ENCODE data around the gene SPHK1. TPM values are rescaled to one million over a fixed set of nuclear protein-coding genes. Genes with fewer than 3 reads are reported as not detected.

The SPHK1 gene
- total RNA-seq, 4 donors from 2014 or later, result 0.66 to 5.0 (median 2.5) TPM

DNA sequence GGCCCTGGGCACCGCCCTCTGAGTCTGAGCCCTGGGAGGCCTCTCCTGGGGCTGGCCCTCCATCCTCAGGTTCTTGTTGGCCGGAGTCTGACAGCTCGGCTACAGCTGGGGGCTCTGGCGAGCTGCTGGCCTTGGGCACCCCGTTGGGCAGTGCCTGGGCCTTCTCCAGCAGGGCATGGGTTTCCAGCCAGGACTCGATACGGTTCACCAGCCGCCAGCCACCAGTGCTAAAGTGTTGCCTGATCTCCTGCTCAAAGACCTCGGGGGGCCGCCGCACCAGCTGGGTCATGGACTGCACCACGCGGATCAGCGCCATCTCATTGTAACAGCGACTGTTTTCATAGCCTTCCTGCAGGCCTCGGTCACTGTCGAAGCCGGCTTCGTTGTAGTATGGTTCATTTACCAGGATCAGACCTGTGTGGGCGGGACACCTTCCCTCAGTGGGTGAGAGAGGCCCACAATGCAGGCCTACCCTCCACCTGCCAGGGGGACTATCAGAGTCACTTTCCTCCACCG lies 6.8 kb downstream of the SPHK1 start:
- no peak for TF ChIP-seq POLR2A (IDR thresholded peaks at IDR 0.05)
- TF ChIP-seq, protein P1, sequence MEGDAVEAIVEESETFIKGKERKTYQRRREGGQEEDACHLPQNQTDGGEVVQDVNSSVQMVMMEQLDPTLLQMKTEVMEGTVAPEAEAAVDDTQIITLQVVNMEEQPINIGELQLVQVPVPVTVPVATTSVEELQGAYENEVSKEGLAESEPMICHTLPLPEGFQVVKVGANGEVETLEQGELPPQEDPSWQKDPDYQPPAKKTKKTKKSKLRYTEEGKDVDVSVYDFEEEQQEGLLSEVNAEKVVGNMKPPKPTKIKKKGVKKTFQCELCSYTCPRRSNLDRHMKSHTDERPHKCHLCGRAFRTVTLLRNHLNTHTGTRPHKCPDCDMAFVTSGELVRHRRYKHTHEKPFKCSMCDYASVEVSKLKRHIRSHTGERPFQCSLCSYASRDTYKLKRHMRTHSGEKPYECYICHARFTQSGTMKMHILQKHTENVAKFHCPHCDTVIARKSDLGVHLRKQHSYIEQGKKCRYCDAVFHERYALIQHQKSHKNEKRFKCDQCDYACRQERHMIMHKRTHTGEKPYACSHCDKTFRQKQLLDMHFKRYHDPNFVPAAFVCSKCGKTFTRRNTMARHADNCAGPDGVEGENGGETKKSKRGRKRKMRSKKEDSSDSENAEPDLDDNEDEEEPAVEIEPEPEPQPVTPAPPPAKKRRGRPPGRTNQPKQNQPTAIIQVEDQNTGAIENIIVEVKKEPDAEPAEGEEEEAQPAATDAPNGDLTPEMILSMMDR (IDR thresholded peaks at IDR 0.05 in 4 of 5, conservative IDR thresholded peaks at IDR 0.05 in 1 of 5), result no peak
- Histone ChIP-seq H3K27ac (no peak overlapping the region), H3K27me3 (no peaks in the 10 kb centered on the region), H3K36me3 (peaks cover 0 to 62% of the 10 kb centered on the region in 2 donors), H3K4me3 (no peak overlapping the region), H3K4me1 (peaks cover 1 to 12% of the 10 kb centered on the region in 2 donors), H3K9me3 (no peaks in the 10 kb centered on the region)
- ATAC-seq (no peak), DNase-seq (no peak)
- intact Hi-C loops (cut with DNase I; ENCODE audit: low total_unique reads), result no loop called here
- in situ Hi-C loops (cut with MboI; ENCODE audit: low sequenced_read_pairs in 4 of 4), result no loop called here

- H3K27ac ChIP-seq, result no peak overlapping the region
- no peaks in the 10 kb centered on the region for H3K27me3 ChIP-seq
- peaks cover 5 to 7% of the 10 kb centered on the region in 2 donors for H3K4me1 ChIP-seq
- H3K4me3 ChIP-seq, result no peak overlapping the region
- intact Hi-C loops (cut with DNase I; ENCODE audit: low total_unique reads), result no loop called here
- H3K9me3 ChIP-seq, result no peaks in the 10 kb centered on the region
- in situ Hi-C loops (cut with MboI; ENCODE audit: low sequenced_read_pairs in 4 of 4), result no loop called here
- peaks cover 0 to 89% of the 10 kb centered on the region in 2 donors for H3K36me3 ChIP-seq
- ATAC-seq (no peak), DNase-seq (no peak)
- TF ChIP-seq POLR2A (IDR thresholded peaks at IDR 0.05), result no peak
- TF ChIP-seq, protein P1 (IDR thresholded peaks at IDR 0.05 in 4 of 5, conservative IDR thresholded peaks at IDR 0.05 in 1 of 5), result no peak
These were observed 9.8 kb downstream of the SPHK1 start for GRCh38 chr17:76394166-76394565.

DNA sequence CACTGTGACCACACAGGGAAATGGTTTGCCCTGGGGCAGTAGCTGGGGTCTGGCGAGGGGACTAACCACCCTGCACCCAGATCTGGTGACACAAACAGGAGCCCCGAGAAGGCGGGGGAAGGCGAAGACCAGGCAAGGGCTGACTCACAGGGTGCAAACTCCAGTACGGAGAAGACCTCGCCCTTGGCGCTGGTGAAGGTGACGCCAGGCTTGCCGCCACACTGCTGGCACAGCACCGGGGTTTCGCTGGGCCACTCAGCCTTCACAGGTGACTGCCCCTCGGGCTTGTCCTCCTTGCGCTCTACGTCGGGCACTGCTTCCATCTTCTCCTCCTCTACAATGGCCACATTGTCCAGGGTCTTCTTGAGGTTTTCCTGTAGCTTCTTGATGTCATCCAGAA lies 11.6 kb downstream of the SPHK1 start:
- intact Hi-C loops (cut with DNase I; ENCODE audit: low total_unique reads), result no loop called here

GRCh38 chr17:76397184-76397583 lies 12.8 kb downstream of the SPHK1 start:
- H3K36me3 ChIP-seq, result peaks cover 0 to 95% of the 10 kb centered on the region in 2 donors
- DNase-seq (no peak), ATAC-seq (no peak)
- H3K4me1 ChIP-seq, result peaks cover 0 to 5% of the 10 kb centered on the region in 2 donors
- TF ChIP-seq, protein P1 (IDR thresholded peaks at IDR 0.05 in 4 of 5, conservative IDR thresholded peaks at IDR 0.05 in 1 of 5), result no peak
- TF ChIP-seq POLR2A (IDR thresholded peaks at IDR 0.05), result no peak
- intact Hi-C loops (cut with DNase I; ENCODE audit: low total_unique reads), result no loop called here
- H3K27me3 ChIP-seq, result no peaks in the 10 kb centered on the region
- no peaks in the 10 kb centered on the region for H3K9me3 ChIP-seq
- H3K4me3 ChIP-seq, result no peak overlapping the region
- H3K27ac ChIP-seq, result no peak overlapping the region
- in situ Hi-C loops (cut with MboI; ENCODE audit: low sequenced_read_pairs in 4 of 4), result loop anchor here in 3 of 4 donors (5.0 kb wide), 1 partner anchor 95 kb away; no protein-coding TSS in a partner anchor

More for the DNA sequence above, 11.6 kb downstream of the SPHK1 start:
- Histone ChIP-seq H3K27ac (no peak overlapping the region), H3K4me3 (no peak overlapping the region), H3K36me3 (peaks cover 0 to 95% of the 10 kb centered on the region in 2 donors), H3K27me3 (no peaks in the 10 kb centered on the region), H3K9me3 (no peaks in the 10 kb centered on the region), H3K4me1 (peaks cover 0 to 5% of the 10 kb centered on the region in 2 donors)
- TF ChIP-seq POLR2A (IDR thresholded peaks at IDR 0.05), result no peak
- TF ChIP-seq, protein P1 (IDR thresholded peaks at IDR 0.05 in 4 of 5, conservative IDR thresholded peaks at IDR 0.05 in 1 of 5), result no peak
- DNase-seq (no peak), ATAC-seq (no peak)
- in situ Hi-C loops (cut with MboI; ENCODE audit: low sequenced_read_pairs in 4 of 4), result loop anchor here in 3 of 4 donors (5.0 kb wide), 1 partner anchor 94 kb away; no protein-coding TSS in a partner anchor

All from gastrocnemius medialis (tissue), 4 donors.